HepG2 (cell line): Measurements from ENCODE around the gene FLT3LG. TPM values are rescaled to one million over a fixed set of nuclear protein-coding genes. Genes with fewer than 3 reads are reported as not detected.

Experiments used
- JUNB ChIP-seq: sonication (generic); formaldehyde crosslinking; IDR thresholded peaks from 2 replicates; pipeline ENCODE4 v1.8.0; 2022; ENCODE audit warnings: missing genetic modification reagents, mild to moderate bottlenecking, borderline replicate concordance
- NKX3-1 ChIP-seq: sonication (generic); formaldehyde crosslinking; IDR thresholded peaks from 2 replicates; pipeline ENCODE4 v1.5.0; 2020; ENCODE audit warnings: missing genetic modification reagents
- PATZ1 ChIP-seq: sonication (generic); formaldehyde crosslinking; IDR thresholded peaks from 2 replicates; pipeline ENCODE4 v1.4.0; 2020; ENCODE audit warnings: missing genetic modification reagents
- SOX6 ChIP-seq, 2 experiments: fragments of 450-650 bp in 1 of 2; sonication (generic) in 1 of 2; formaldehyde crosslinking in 1 of 2; IDR thresholded peaks; 2 replicates each; pipeline versions ENCODE4 v1.4.0 to v1.6.1; 2017 to 2020; ENCODE audit warnings: antibody characterized with exemption in 1 of 2, mild to moderate bottlenecking in 1 of 2, missing genetic modification reagents in 1 of 2
- ZBTB2 ChIP-seq: sonication (generic); formaldehyde crosslinking; IDR thresholded peaks from 2 replicates; pipeline ENCODE4 v1.8.0; 2022; ENCODE audit warnings: low read depth, missing genetic modification reagents
- ZBTB40 ChIP-seq, 2 experiments: fragments of 450-650 bp in 1 of 2; sonication (generic) in 1 of 2; formaldehyde crosslinking in 1 of 2; IDR thresholded peaks; 2 replicates each; pipeline versions ENCODE4 v1.6.1 to v1.8.0; 2016 to 2022; ENCODE audit warnings: antibody characterized with exemption in 1 of 2, mild to moderate bottlenecking in 1 of 2, missing genetic modification reagents in 1 of 2
- ZFP62 ChIP-seq: sonication (generic); formaldehyde crosslinking; IDR thresholded peaks from 2 replicates; pipeline ENCODE4 v1.4.0; 2020; ENCODE audit warnings: missing genetic modification reagents
- ZFP82 ChIP-seq: sonication (generic); formaldehyde crosslinking; IDR thresholded peaks from 2 replicates; pipeline ENCODE4 v1.5.1; 2020; ENCODE audit warnings: mild to moderate bottlenecking, missing genetic modification reagents, borderline replicate concordance
- ZNF275 ChIP-seq: sonication (generic); formaldehyde crosslinking; IDR thresholded peaks from 2 replicates; pipeline ENCODE4 v1.8.0; 2022; ENCODE audit warnings: missing genetic modification reagents, mild to moderate bottlenecking, inconsistent platforms, borderline replicate concordance
- ZNF337 ChIP-seq: sonication (generic); formaldehyde crosslinking; IDR thresholded peaks from 2 replicates; pipeline ENCODE4 v1.5.1; 2020; ENCODE audit warnings: missing genetic modification reagents, low read depth, mild to moderate bottlenecking, borderline replicate concordance
- ZNF691 ChIP-seq: sonication (generic); formaldehyde crosslinking; IDR thresholded peaks from 2 replicates; pipeline ENCODE4 v1.4.0; 2020; ENCODE audit warnings: missing genetic modification reagents, low read depth, mild to moderate bottlenecking, borderline replicate concordance
- polyA plus RNA-seq, 8 experiments: library from polyadenylated mRNA; depleted of rRNA in 3 of 8; stranded (reverse) in 7 of 8; unstranded in 1 of 8; fragments of >200 nt; fragmentation: Illumina TruSeq in 4 of 8; extraction: Trizol in 4 of 8; gene quantifications; 2 replicates each; pipeline versions ENCODE4 v1.2.1 to v1.2.3, GENCODE V29; 2011 to 2016; ENCODE audit warnings: low read depth in 4 of 8, missing spikeins in 1 of 8, mixed read lengths in 1 of 8; ENCODE audit not compliant: insufficient read depth in 1 of 8
- total RNA-seq, 5 experiments: library from RNA; depleted of rRNA; stranded (reverse); fragments of >200 nt; fragmentation: Illumina TruSeq; extraction: Trizol; gene quantifications; 2 replicates each; pipeline ENCODE4 v1.2.3, GENCODE V29; 2016; ENCODE audit warnings: low read depth in 1 of 5

Gene FLT3LG
- total and polyA plus RNA-seq, 2 of the 13 experiments (the other 11 are each of a cell fraction or from before 2014, with no cell fraction given) = 1.5 to 2.6 TPM

GRCh38 chr19:49453013-49453756 is 20.8 kb upstream of the FLT3LG start, which contains the start of gene ALDH16A1 (continued):
- TF ChIP-seq ZBTB40 (IDR thresholded peaks at IDR 0.05) = no peak
- TF ChIP-seq ZBTB40 (CRISPR knock-in tag; IDR thresholded peaks at IDR 0.05) = no peak
- TF ChIP-seq ZBTB2 (CRISPR knock-in tag) = peak; percentile 78; the same call in 1 of the 2 replicates
- TF ChIP-seq ZNF691 (CRISPR knock-in tag) = no peak; the same call in 1 of the 2 replicates
- no peak for TF ChIP-seq ZFP62
- 0 out of 2 replicates have a peak, but pooled peaks have one; percentile 39 for TF ChIP-seq NKX3-1 (CRISPR knock-in tag)
- no peak; the same call in 1 of the 2 replicates for TF ChIP-seq ZNF337
- TF ChIP-seq ZNF275 (CRISPR knock-in tag) = peak; percentile 72; the same call in 1 of the 2 replicates
- no peak for TF ChIP-seq PATZ1 (CRISPR knock-in tag)
- TF ChIP-seq ZFP82 (CRISPR knock-in tag) = no peak
- no peak for TF ChIP-seq SOX6 (IDR thresholded peaks at IDR 0.05)
- TF ChIP-seq SOX6 (CRISPR knock-in tag; IDR thresholded peaks at IDR 0.05) = peak; percentile 46
- TF ChIP-seq JUNB (CRISPR knock-in tag) = no peak
